ENCODE results near the gene APBB2. TPM values are rescaled to one million over a fixed set of nuclear protein-coding genes. Genes with fewer than 3 reads are reported as not detected.

The APBB2 gene
- total RNA-seq, 2 donors from 2014 or later: 134 to 137 TPM

- H3K27ac ChIP-seq: peak overlapping the region; percentile 10 to 11
- TF ChIP-seq, protein P1, sequence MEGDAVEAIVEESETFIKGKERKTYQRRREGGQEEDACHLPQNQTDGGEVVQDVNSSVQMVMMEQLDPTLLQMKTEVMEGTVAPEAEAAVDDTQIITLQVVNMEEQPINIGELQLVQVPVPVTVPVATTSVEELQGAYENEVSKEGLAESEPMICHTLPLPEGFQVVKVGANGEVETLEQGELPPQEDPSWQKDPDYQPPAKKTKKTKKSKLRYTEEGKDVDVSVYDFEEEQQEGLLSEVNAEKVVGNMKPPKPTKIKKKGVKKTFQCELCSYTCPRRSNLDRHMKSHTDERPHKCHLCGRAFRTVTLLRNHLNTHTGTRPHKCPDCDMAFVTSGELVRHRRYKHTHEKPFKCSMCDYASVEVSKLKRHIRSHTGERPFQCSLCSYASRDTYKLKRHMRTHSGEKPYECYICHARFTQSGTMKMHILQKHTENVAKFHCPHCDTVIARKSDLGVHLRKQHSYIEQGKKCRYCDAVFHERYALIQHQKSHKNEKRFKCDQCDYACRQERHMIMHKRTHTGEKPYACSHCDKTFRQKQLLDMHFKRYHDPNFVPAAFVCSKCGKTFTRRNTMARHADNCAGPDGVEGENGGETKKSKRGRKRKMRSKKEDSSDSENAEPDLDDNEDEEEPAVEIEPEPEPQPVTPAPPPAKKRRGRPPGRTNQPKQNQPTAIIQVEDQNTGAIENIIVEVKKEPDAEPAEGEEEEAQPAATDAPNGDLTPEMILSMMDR (IDR thresholded peaks at IDR 0.05): no peak
- peaks cover 4 to 45% of the 10 kb centered on the region in 2 donors for H3K4me1 ChIP-seq (ENCODE audit: control insufficient read depth in 1 of 2, low read depth in 2 of 2)
- ATAC-seq (ENCODE audit: insufficient number of reproducible peaks, low FRiP score, low read depth): no peak
- H3K27me3 ChIP-seq (replicated peaks; ENCODE audit: insufficient read depth): no peaks in the 10 kb centered on the region
- no peaks in the 10 kb centered on the region for H3K9me3 ChIP-seq
- no peak for DNase-seq (ENCODE audit: low spot score)
- H3K36me3 ChIP-seq: no peaks in the 10 kb centered on the region
- no peak overlapping the region for H3K4me3 ChIP-seq
Observed at GRCh38 chr4:40875507-40876150, 338.7 kb downstream of the APBB2 start.

GRCh38 chr4:40874901-40875300 lies 339.4 kb downstream of the APBB2 start:
- DNase-seq (ENCODE audit: low spot score): no peak
- Histone ChIP-seq H3K27me3 (replicated peaks; ENCODE audit: insufficient read depth) (no peaks in the 10 kb centered on the region), H3K36me3 (no peaks in the 10 kb centered on the region), H3K4me3 (no peak overlapping the region), H3K4me1 (ENCODE audit: control insufficient read depth in 1 of 2, low read depth in 2 of 2) (peaks cover 4 to 52% of the 10 kb centered on the region in 2 donors), H3K9me3 (no peaks in the 10 kb centered on the region), H3K27ac (no peak overlapping the region)
- TF ChIP-seq, protein P1 (IDR thresholded peaks at IDR 0.05): no peak
- no peak for ATAC-seq (ENCODE audit: insufficient number of reproducible peaks, low FRiP score, low read depth)

GRCh38 chr4:40874331-40874730 lies 340.0 kb downstream of the APBB2 start:
- ATAC-seq (ENCODE audit: insufficient number of reproducible peaks, low FRiP score, low read depth): no peak
- no peak for DNase-seq (ENCODE audit: low spot score)
- no peak overlapping the region for H3K27ac ChIP-seq

DNA sequence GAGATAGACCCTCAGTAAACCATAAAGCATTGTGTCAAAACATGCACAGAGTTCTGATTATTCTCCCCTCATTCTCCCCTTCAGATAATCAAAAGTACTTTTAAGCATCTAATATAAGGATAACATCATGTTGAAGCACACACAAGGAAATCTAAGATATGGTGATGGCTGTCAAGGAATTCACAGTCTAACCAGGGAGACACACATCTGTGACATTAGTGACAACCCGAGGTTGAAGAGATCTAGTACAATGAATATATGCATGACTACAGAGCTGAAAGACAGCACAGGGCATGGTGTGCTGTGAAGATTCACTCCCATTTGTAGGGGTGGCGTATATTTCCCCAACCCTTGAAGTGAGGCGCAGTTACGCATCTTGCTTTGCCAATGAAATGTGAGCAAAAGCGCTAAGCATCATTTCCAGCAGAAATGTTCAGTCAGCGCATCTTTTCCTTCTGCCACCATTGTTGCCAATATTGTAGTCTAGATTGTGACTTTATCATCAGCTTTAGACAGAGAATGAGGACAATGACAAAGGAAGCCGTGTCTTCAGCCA lies 342.6 kb downstream of the APBB2 start:
- ATAC-seq (ENCODE audit: insufficient number of reproducible peaks, low FRiP score, low read depth) (no peak), DNase-seq (ENCODE audit: low spot score) (no peak)
- TF ChIP-seq, protein P1 (IDR thresholded peaks at IDR 0.05): no peak
- Histone ChIP-seq H3K4me1 (ENCODE audit: control insufficient read depth in 1 of 2, low read depth in 2 of 2) (peaks cover 0 to 23% of the 10 kb centered on the region in 2 donors), H3K36me3 (no peaks in the 10 kb centered on the region), H3K27ac (no peak overlapping the region), H3K9me3 (no peaks in the 10 kb centered on the region), H3K27me3 (replicated peaks; ENCODE audit: insufficient read depth) (no peaks in the 10 kb centered on the region), H3K4me3 (no peak overlapping the region)

More at GRCh38 chr4:40874331-40874730, 340.0 kb downstream of the APBB2 start:
- Histone ChIP-seq H3K4me1 (ENCODE audit: control insufficient read depth in 1 of 2, low read depth in 2 of 2) (peaks cover 4 to 48% of the 10 kb centered on the region in 2 donors), H3K36me3 (no peaks in the 10 kb centered on the region), H3K27me3 (replicated peaks; ENCODE audit: insufficient read depth) (no peaks in the 10 kb centered on the region), H3K9me3 (no peaks in the 10 kb centered on the region), H3K4me3 (no peak overlapping the region)
- TF ChIP-seq, protein P1 (IDR thresholded peaks at IDR 0.05): no peak

DNA sequence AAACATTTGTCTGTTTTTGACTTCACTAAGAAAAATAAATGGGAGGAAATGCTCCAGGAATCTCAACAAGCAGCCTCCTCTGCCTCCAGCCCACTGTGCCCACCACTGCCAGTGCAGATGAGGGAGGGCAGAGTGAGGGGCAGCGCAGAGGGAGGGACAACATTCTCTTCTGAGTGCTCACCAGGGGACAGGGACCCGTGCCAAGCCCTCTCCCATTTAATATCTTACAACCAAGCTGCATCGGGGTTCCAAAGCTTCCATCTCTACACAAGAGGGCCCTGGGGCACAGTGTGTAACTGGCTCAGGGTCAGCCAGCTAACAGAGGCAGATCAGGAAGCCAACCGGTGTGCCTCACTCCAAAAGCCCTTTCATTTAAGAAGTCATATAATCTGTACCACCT lies 344.2 kb downstream of the APBB2 start:
- peak overlapping the region in 1 of 2 donors; percentile 35 for H3K27ac ChIP-seq
- H3K4me3 ChIP-seq: no peak overlapping the region
- peaks cover 0 to 11% of the 10 kb centered on the region in 2 donors for H3K4me1 ChIP-seq (ENCODE audit: control insufficient read depth in 1 of 2, low read depth in 2 of 2)
- H3K9me3 ChIP-seq: no peaks in the 10 kb centered on the region
- DNase-seq (ENCODE audit: low spot score) (no peak), ATAC-seq (ENCODE audit: insufficient number of reproducible peaks, low FRiP score, low read depth) (no peak)
- no peaks in the 10 kb centered on the region for H3K27me3 ChIP-seq (replicated peaks; ENCODE audit: insufficient read depth)
- TF ChIP-seq, protein P1 (IDR thresholded peaks at IDR 0.05): no peak
- H3K36me3 ChIP-seq: no peaks in the 10 kb centered on the region
